GM18873 (cell line): ENCODE data around the gene OR2T2.
"Not testable (repeated sequence)": the region's sequence is repeated elsewhere in the genome, so short reads cannot be mapped to it uniquely, and the experiment has no call there.

Source experiments
- ATAC-seq: cut with Tn5 transposase; IDR thresholded peaks from one replicate; pipeline ENCODE4 v1.9.1; 2021; ENCODE audit warnings: mild to moderate bottlenecking, moderate library complexity, moderate number of reproducible peaks; ENCODE audit not compliant: unreplicated experiment, low FRiP score

Gene OR2T2

GRCh38 chr1:248449821-248450465 lies 4.5 kb downstream of the OR2T2 start:
- not testable (repeated sequence) for ATAC-seq

- peak; percentile 54 for ATAC-seq
Measured at GRCh38 chr1:248450466-248451145, 5.2 kb downstream of the OR2T2 start.

GRCh38 chr1:248453619-248454018 lies 8.2 kb downstream of the OR2T2 start:
- not testable (repeated sequence) for ATAC-seq

GRCh38 chr1:248455045-248455444 lies 9.6 kb downstream of the OR2T2 start:
- not testable (repeated sequence) for ATAC-seq

- not testable (repeated sequence) for ATAC-seq
Measured at GRCh38 chr1:248456635-248457034, 11.2 kb downstream of the OR2T2 start.

- ATAC-seq, result not testable (repeated sequence)
Measured at GRCh38 chr1:248459117-248459516, 13.7 kb downstream of the OR2T2 start.

- ATAC-seq, result no peak
Measured at GRCh38 chr1:248471154-248471553, 25.7 kb downstream of the OR2T2 start.

- ATAC-seq, result not testable (repeated sequence)
Measured at GRCh38 chr1:248472111-248472510, 26.7 kb downstream of the OR2T2 start.

- not testable (repeated sequence) for ATAC-seq
Measured at GRCh38 chr1:248473051-248473450, 27.6 kb downstream of the OR2T2 start, which contains the start of gene OR2T3. OR2T3 (plus strand) TSS chr1:248473351; CDS start chr1:248473351, 0 bp downstream.

- peak; percentile 42 for ATAC-seq
Measured at GRCh38 chr1:248475660-248476059, 30.2 kb downstream of the OR2T2 start.

GRCh38 chr1:248481686-248482579 lies 36.5 kb downstream of the OR2T2 start:
- ATAC-seq, result peak; percentile 88

GRCh38 chr1:248488289-248488688 lies 42.9 kb downstream of the OR2T2 start, which contains the start of gene OR2T5:
OR2T5 (plus strand) TSS chr1:248488589; CDS start chr1:248488589, 0 bp downstream.
- not testable (repeated sequence) for ATAC-seq

- ATAC-seq, result not testable (repeated sequence)
Measured at GRCh38 chr1:248496661-248497060, 51.2 kb downstream of the OR2T2 start.

- ATAC-seq, result not testable (repeated sequence)
Measured at GRCh38 chr1:248500305-248501035, 55.0 kb downstream of the OR2T2 start.
